Left lung (tissue), 10 donors: ENCODE results near the gene NKX2-2. TPM values are rescaled to one million over a fixed set of nuclear protein-coding genes. Genes with fewer than 3 reads are reported as not detected.
A peak's percentile ranks its signal among the peaks of the same experiment; 100 is the strongest.

Experiments used
- ATAC-seq: fragments of 200-7000 bp; cut with Tn5 transposase; one replicate; pipeline ENCODE4 v1.9.1; 2020; ENCODE audit warnings: moderate library complexity
- DNase-seq, 4 donors: peaks; one replicate each; pipeline ENCODE4 v3.0.0-alpha.2; 2013 to 2020
- H3K27ac ChIP-seq, 2 donors: fragments of 200-600 bp; sonication (generic) in 1 of 2; one replicate each; pipeline versions ENCODE4 v1.5.0 to v1.8.0; 2020 to 2021
- H3K27me3 ChIP-seq, 2 donors: fragments of 200-600 bp; sonication (generic) in 1 of 2; one replicate each; pipeline versions ENCODE4 v1.5.0 to v1.8.0; 2020 to 2021
- H3K36me3 ChIP-seq, 2 donors: fragments of 200-600 bp; sonication (generic) in 1 of 2; one replicate each; pipeline versions ENCODE4 v1.5.0 to v1.8.0; 2020 to 2021
- H3K4me1 ChIP-seq, 2 donors: fragments of 200-600 bp; one replicate each; pipeline ENCODE4 v1.8.0; 2021
- H3K4me3 ChIP-seq, 2 donors: fragments of 200-600 bp; sonication (generic) in 1 of 2; one replicate each; pipeline versions ENCODE4 v1.5.0 to v1.8.0; 2020 to 2021; ENCODE audit warnings: mild to moderate bottlenecking in 1 of 2
- H3K9me3 ChIP-seq, 2 donors: fragments of 200-600 bp; sonication (generic) in 1 of 2; one replicate each; pipeline versions ENCODE4 v1.5.0 to v1.8.0; 2020 to 2021
- CTCF ChIP-seq, 2 donors: fragments of 200-600 bp; sonication (generic) in 1 of 2; IDR thresholded peaks; one replicate each; pipeline versions ENCODE4 v1.5.0 to v1.8.0; 2021; ENCODE audit warnings: antibody characterized with exemption in 2 of 2
- intact Hi-C, 2 donors: fragments of 100-400 bp; cut with DNase I; formaldehyde crosslinking; loops; one replicate each; pipeline versions ENCODE4 v1.11.2 to v1.14.2; 2022
- polyA plus RNA-seq, 6 donors: library from polyadenylated mRNA; unstranded; fragments of 120-200 nt; gene quantifications; one replicate each; pipeline ENCODE4 v1.2.1, GENCODE V29; 2013; ENCODE audit not compliant: insufficient read length in 6 of 6
- total RNA-seq, 2 donors: library from RNA; stranded (reverse); fragmentation: NEBNext Ultra II Directional; extraction: Animal tissue kit (Norgen Biotek cat#: 25700); gene quantifications; one replicate each; pipeline ENCODE4 v1.2.1, GENCODE V29; 2021
- donor health status: DM: no; HTN: yes; CAD: no.
- donor health status: DM: no; HTN: no; CAD: no.

Gene NKX2-2
- total and polyA plus RNA-seq, 8 donors = 0.11 to 0.24 (median 0.15) TPM; not detected in 2

DNA sequence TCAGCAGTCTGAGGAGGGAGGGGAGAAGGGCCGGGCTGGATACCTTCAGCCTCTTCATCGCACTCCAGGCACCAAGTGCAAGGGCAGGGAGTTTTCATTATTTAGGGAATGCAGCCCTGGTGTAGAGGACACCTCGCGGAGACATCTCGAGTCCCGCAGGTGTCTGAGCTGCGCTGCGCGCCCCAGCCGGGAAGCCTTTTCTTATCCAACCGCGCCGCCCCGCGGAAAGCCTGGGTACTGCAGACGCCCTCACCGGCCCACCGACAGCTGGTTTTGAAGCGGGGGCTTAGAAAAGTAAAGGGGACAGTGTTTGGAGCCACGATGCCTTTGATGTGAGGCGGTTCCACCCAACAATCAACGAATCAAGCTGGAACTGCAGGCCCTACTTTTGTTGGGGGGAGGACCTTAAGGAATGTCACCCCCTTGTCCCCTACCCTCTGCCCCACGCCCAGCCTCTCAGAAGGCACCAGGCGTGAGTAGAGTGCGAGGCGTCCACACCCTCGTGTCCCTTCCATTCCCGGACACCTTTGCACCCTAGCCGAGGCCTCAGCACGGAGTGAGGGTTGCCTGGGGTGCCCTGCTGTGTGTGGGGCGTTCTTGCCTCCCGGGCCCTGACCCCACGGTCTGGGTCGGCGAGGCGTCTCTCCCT, 8.6 kb downstream of the NKX2-2 start:
- intact Hi-C loops = loop anchor here (5.0 to 10.0 kb wide), 4 partner anchors 100 to 670 kb away; no protein-coding TSS in a partner anchor
- DNase-seq = peak in 3 of 4 donors; percentile 48 to 95 (median 53)
- Histone ChIP-seq H3K4me3 (peak overlapping the region in 1 of 2 donors; percentile 30), H3K27ac (no peak overlapping the region), H3K36me3 (no peaks in the 10 kb centered on the region), H3K4me1 (peaks cover 16 to 30% of the 10 kb centered on the region in 2 donors), H3K9me3 (no peaks in the 10 kb centered on the region), H3K27me3 (peaks cover 66 to 100% of the 10 kb centered on the region in 2 donors)
- ATAC-seq = peak; percentile 81
- TF ChIP-seq CTCF (IDR thresholded peaks at IDR 0.05) = peak; percentile 95 to 99

DNA sequence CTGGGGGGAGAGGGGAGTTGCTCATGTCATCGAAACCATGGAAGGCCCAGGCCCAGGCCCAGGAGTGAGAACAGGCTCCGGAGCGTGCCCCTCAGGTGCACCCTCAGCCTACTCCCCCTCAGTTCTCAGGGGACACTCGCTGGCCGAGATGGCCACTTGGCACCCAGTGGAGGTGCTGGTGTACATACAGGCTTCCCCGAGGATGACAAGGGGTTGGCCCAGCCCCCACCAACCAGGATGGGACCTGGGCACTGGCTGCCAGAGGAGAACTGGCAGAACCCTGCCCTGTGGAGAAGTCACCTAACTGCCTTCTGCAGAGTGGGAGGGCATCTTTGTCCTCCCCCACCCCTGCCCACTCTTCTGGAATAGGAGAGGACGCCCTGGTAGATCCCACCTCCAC, 9.5 kb downstream of the NKX2-2 start:
- Histone ChIP-seq H3K9me3 (no peaks in the 10 kb centered on the region), H3K4me3 (no peak overlapping the region), H3K4me1 (peaks cover 11 to 20% of the 10 kb centered on the region in 2 donors), H3K27me3 (peaks cover 58 to 100% of the 10 kb centered on the region in 2 donors), H3K27ac (no peak overlapping the region), H3K36me3 (no peaks in the 10 kb centered on the region)
- TF ChIP-seq CTCF (IDR thresholded peaks at IDR 0.05) = no peak
- ATAC-seq (no peak), DNase-seq (peak in 1 of 4 donors; percentile 61)
- intact Hi-C loops = loop anchor here (10.0 kb wide), 3 partner anchors 100 to 670 kb away; no protein-coding TSS in a partner anchor

DNA sequence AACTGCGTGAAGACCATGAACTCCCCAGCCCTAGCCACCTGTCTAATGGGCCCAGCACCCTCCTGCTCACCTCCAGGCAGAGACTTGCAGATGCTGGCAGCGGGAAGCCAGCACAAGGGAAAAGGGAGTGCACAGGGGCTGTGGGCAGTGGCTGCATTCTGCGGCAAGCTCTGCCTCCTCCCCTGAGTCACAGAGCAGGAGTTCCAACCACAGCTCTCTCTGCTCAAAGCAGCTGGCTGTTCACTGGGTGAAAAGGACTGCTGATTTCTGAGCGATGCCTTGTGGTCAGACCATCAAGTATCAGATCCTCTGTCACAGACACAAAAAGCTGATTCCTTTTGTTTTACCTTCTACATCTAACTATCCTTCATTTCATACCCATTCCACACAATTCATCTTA, 10.5 kb downstream of the NKX2-2 start:
- Histone ChIP-seq H3K27me3 (peaks cover 56 to 100% of the 10 kb centered on the region in 2 donors), H3K9me3 (no peaks in the 10 kb centered on the region), H3K36me3 (no peaks in the 10 kb centered on the region), H3K4me3 (no peak overlapping the region), H3K4me1 (peaks cover 11 to 19% of the 10 kb centered on the region in 2 donors), H3K27ac (no peak overlapping the region)
- TF ChIP-seq CTCF (IDR thresholded peaks at IDR 0.05) = no peak
- ATAC-seq (no peak), DNase-seq (peak in 1 of 4 donors; percentile 49)
- intact Hi-C loops = loop anchor here (10.0 kb wide), 3 partner anchors 99 to 669 kb away; no protein-coding TSS in a partner anchor

- H3K27me3 ChIP-seq = peaks cover 37 to 98% of the 10 kb centered on the region in 2 donors
- ATAC-seq = no peak
- intact Hi-C loops = loop anchor here (10.0 kb wide), 3 partner anchors 96 to 666 kb away; no protein-coding TSS in a partner anchor
- no peak overlapping the region for H3K4me3 ChIP-seq
- peak in 1 of 4 donors; percentile 34 for DNase-seq
- no peak overlapping the region for H3K27ac ChIP-seq
- no peaks in the 10 kb centered on the region for H3K9me3 ChIP-seq
- TF ChIP-seq CTCF (IDR thresholded peaks at IDR 0.05) = no peak
- peaks cover 9 to 12% of the 10 kb centered on the region in 2 donors for H3K4me1 ChIP-seq
- no peaks in the 10 kb centered on the region for H3K36me3 ChIP-seq
These were observed 12.7 kb downstream of the NKX2-2 start for GRCh38 chr20:21501184-21501583.

DNA sequence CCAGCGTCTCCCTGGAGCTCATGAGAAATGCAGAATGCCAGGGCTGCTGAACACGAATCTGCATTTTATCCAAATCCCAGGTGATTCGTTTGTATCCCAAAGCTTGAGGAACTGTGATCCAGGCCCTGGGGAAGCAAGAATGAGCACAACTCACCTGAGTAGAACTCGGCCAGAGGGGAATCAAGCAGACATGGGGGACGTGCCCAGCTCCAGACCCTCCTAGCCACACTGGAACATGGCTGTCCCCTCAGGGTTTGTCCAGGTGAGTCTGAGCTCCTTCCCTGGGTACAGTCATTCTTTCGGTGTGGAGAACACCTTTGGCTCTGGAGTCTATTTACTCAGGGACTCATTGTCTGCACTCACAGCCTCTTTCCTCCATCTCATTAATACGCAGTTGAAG, 13.3 kb downstream of the NKX2-2 start:
- Histone ChIP-seq H3K27me3 (peaks cover 32 to 98% of the 10 kb centered on the region in 2 donors), H3K36me3 (no peaks in the 10 kb centered on the region), H3K9me3 (no peaks in the 10 kb centered on the region), H3K4me3 (no peak overlapping the region), H3K27ac (no peak overlapping the region), H3K4me1 (peaks cover 3 to 6% of the 10 kb centered on the region in 2 donors)
- DNase-seq = no peak
- no peak for TF ChIP-seq CTCF (IDR thresholded peaks at IDR 0.05)
- intact Hi-C loops = loop anchor here (10.0 kb wide), 3 partner anchors 96 to 666 kb away; no protein-coding TSS in a partner anchor
- no peak for ATAC-seq
